Measurements from ENCODE around the gene DCTN1.

DNA sequence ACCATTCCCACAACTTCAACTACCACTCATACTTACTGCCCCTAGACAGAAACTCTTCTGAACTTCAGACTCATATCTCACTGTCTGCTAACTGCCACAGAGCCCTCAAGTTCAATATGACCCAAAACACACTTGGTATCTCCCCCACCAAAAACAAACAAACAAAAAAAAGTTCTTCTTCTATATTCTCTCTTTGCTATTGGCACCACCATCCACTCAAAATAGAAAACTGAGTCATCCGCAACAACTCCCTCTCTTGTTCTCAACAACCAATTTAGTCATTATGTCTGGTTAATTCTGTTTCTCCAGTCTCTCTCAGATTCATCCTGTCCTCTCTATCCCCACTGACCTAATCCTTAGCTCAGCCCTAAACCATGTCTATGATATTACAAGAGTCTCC is 7.2 kb upstream of the DCTN1 start:
- no peak for TF ChIP-seq POLR2A (IDR thresholded peaks at IDR 0.05)
- TF ChIP-seq, protein P1, sequence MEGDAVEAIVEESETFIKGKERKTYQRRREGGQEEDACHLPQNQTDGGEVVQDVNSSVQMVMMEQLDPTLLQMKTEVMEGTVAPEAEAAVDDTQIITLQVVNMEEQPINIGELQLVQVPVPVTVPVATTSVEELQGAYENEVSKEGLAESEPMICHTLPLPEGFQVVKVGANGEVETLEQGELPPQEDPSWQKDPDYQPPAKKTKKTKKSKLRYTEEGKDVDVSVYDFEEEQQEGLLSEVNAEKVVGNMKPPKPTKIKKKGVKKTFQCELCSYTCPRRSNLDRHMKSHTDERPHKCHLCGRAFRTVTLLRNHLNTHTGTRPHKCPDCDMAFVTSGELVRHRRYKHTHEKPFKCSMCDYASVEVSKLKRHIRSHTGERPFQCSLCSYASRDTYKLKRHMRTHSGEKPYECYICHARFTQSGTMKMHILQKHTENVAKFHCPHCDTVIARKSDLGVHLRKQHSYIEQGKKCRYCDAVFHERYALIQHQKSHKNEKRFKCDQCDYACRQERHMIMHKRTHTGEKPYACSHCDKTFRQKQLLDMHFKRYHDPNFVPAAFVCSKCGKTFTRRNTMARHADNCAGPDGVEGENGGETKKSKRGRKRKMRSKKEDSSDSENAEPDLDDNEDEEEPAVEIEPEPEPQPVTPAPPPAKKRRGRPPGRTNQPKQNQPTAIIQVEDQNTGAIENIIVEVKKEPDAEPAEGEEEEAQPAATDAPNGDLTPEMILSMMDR (IDR thresholded peaks at IDR 0.05): no peak
